ENCODE data around the gene PSTPIP1.

GRCh38 chr15:76988867-76989780, 5.8 kb upstream of the PSTPIP1 start:
- TF ChIP-seq CTCF (CRISPR knock-in tag; IDR thresholded peaks at IDR 0.05) (no peak), RFX1 (IDR thresholded peaks at IDR 0.05) (no peak), ZNF205 (CRISPR knock-in tag; IDR thresholded peaks at IDR 0.05) (no peak), RXRA (CRISPR knock-in tag; IDR thresholded peaks at IDR 0.05) (no peak), ZNF274 (CRISPR knock-in tag; IDR thresholded peaks at IDR 0.05) (no peak), NR1H2 (CRISPR knock-in tag; IDR thresholded peaks at IDR 0.05; ENCODE audit: borderline replicate concordance, low read depth) (no peak), EZH2 (conservative IDR thresholded peaks at IDR 0.05; ENCODE audit: low read depth, low read length) (no peak)

Data from HepG2 (cell line).